SU-DHL-6 (cell line): ENCODE measurements around the gene PRX.

Source experiments
- CTCF ChIP-seq: fragments of 200-600 bp; sonication (generic); IDR thresholded peaks from one replicate; pipeline ENCODE4 v1.5.1; 2017; ENCODE audit warnings: antibody characterized with exemption, mild to moderate bottlenecking, low read length, moderate library complexity; ENCODE audit not compliant: insufficient read depth, poor library complexity, severe bottlenecking
- EZH2phosphoT487 ChIP-seq: fragments of 200-600 bp; sonication (generic), shearing (Covaris generic); conservative IDR thresholded peaks from 2 replicates; pipeline ENCODE4 v1.6.1; 2018; ENCODE audit warnings: mild to moderate bottlenecking, antibody characterized with exemption, low read length, moderate library complexity, mixed read lengths

- TF ChIP-seq CTCF (no peak), EZH2phosphoT487 (no peak)
These were observed 48.2 kb downstream of the PRX start for GRCh38 chr19:40365010-40365409.
